Colonic mucosa (tissue), 4 donors: Measurements from ENCODE around the gene GAK. TPM values are rescaled to one million over a fixed set of nuclear protein-coding genes. Genes with fewer than 3 reads are reported as not detected.

Experiments used
- DNase-seq: peaks from one replicate; pipeline ENCODE4 v3.0.0-alpha.2; 2020
- H3K27ac ChIP-seq: fragments of 200-600 bp; one replicate; pipeline ENCODE4 v1.8.0; 2021
- H3K27me3 ChIP-seq: fragments of 200-600 bp; one replicate; pipeline ENCODE4 v1.8.0; 2021
- H3K36me3 ChIP-seq: fragments of 200-600 bp; one replicate; pipeline ENCODE4 v1.8.0; 2021
- H3K4me1 ChIP-seq: fragments of 200-600 bp; one replicate; pipeline ENCODE4 v1.8.0; 2021; ENCODE audit warnings: mild to moderate bottlenecking
- H3K4me3 ChIP-seq: fragments of 200-600 bp; one replicate; pipeline ENCODE4 v1.8.0; 2021
- H3K9ac ChIP-seq, 2 donors: one replicate each; pipeline ENCODE4 v1.7.0; 2013; ENCODE audit warnings: control low read depth in 2 of 2, low read depth in 2 of 2, low read length in 2 of 2
- H3K9me3 ChIP-seq: fragments of 200-600 bp; one replicate; pipeline ENCODE4 v1.8.0; 2021
- CTCF ChIP-seq: fragments of 200-600 bp; IDR thresholded peaks from one replicate; pipeline ENCODE4 v1.8.0; 2022; ENCODE audit warnings: antibody characterized with exemption, mild to moderate bottlenecking
- intact Hi-C: fragments of 100-400 bp; cut with DNase I; formaldehyde crosslinking; loops from one replicate; pipeline ENCODE4 v1.14.1; 2022
- total RNA-seq, 2 donors: library from RNA; stranded (reverse); fragmentation: NEBNext Ultra II Directional in 1 of 2; extraction: Animal tissue kit (Norgen Biotek cat#: 25700) in 1 of 2; gene quantifications; one replicate each; pipeline ENCODE4 v1.2.1, GENCODE V29; 2021
- donor health status: healthy.
- donor health status: DM: no; HTN: no; CAD: no.
- donor health status: DM: no; HTN: no; CAD: no.

Gene GAK
- total RNA-seq, 2 donors from 2014 or later = 198 to 266 TPM

DNA sequence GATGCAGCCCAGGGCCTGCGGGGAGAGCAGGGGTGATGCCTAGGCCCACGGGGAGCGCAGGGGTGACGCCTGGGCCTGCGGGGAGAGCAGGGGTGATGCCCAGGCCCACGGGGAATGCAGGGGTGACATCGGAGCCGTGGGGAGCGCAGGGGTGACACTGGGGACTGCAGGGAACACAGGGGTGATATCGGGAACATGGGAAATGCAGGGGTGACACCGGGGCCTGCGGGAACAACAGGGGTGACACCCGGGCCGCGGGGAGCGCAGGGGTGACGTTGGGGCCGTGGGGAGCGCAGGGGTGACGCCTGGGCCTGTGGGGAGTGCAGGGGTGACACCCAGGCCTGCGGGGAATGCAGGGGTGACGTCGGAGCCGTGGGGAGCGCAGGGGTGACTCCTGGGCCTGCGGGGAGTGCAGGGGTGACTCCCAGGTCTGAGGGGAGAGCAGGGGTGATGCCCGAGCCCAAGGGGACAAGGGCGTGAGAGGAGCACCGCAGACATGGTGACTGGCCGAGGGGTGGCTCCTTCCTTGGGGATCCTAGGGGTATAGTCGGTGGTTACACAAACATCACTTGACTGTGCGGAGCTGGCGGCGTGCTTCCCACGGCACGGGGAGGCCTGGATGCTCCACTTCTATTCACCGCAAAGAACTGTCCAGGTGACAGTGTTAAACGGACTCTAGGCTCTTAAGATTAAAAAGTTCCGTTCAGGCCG lies 38.0 kb downstream of the GAK start:
- Histone ChIP-seq H3K4me1 (no peaks in the 10 kb centered on the region), H3K9ac (no peak overlapping the region), H3K9me3 (no peaks in the 10 kb centered on the region), H3K4me3 (no peak overlapping the region), H3K27me3 (no peaks in the 10 kb centered on the region), H3K36me3 (no peaks in the 10 kb centered on the region), H3K27ac (no peak overlapping the region)
- TF ChIP-seq CTCF = no peak
- DNase-seq = no peak
- intact Hi-C loops = no loop called here

GRCh38 chr4:893276-893994 lies 38.7 kb downstream of the GAK start:
- TF ChIP-seq CTCF = no peak
- no peaks in the 10 kb centered on the region for H3K27me3 ChIP-seq
- no peaks in the 10 kb centered on the region for H3K9me3 ChIP-seq
- H3K27ac ChIP-seq = no peak overlapping the region
- no peaks in the 10 kb centered on the region for H3K4me1 ChIP-seq
- no peak overlapping the region for H3K4me3 ChIP-seq
- no peak for DNase-seq
- no peaks in the 10 kb centered on the region for H3K36me3 ChIP-seq
- intact Hi-C loops = no loop called here
- H3K9ac ChIP-seq = no peak overlapping the region

DNA sequence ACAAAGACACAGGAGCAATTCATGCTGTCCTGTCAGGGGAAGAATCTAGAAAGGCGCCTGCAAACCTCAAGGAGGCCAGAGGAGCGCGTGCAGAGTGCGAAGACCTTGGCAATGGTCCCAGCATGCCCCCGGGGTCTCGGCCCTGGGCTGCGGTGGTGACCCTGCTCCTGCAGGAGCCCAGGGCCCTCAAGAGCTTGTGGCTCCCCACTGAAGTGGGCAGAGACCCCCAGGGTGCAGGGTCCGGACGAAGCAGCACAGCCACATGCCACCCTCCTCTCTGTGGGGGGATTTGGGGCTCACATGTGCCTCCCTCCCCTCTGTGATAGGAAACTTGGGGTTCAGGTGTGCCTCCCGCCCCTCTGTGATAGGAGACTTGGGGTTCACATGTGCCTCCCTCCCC lies 39.3 kb downstream of the GAK start:
- H3K4me1 ChIP-seq = no peaks in the 10 kb centered on the region
- H3K4me3 ChIP-seq = no peak overlapping the region
- TF ChIP-seq CTCF = no peak
- no peaks in the 10 kb centered on the region for H3K36me3 ChIP-seq
- H3K27ac ChIP-seq = no peak overlapping the region
- H3K9ac ChIP-seq = no peak overlapping the region
- DNase-seq = no peak
- intact Hi-C loops = no loop called here
- no peaks in the 10 kb centered on the region for H3K27me3 ChIP-seq
- no peaks in the 10 kb centered on the region for H3K9me3 ChIP-seq

DNA sequence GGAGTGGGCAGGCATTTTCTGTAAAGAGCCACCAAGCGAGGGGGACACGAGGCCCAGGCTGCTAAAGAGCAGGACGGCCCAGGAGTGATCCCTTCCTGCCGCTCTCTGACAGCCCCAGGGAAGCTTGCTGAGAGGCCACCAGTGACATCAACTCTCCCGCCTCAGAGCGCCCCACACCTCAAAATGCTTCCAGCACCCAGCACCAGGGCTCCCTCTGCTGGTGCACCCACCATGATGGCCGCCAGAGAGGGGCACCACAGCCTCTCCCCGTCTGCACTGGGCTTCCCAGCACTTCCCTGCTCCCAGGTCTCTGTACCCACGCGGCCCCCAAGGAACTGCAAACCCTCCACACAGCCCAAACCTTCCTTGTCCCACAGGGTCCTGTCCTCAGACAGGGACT lies 40.4 kb downstream of the GAK start:
- no peak overlapping the region for H3K27ac ChIP-seq
- H3K9me3 ChIP-seq = no peaks in the 10 kb centered on the region
- H3K27me3 ChIP-seq = no peaks in the 10 kb centered on the region
- intact Hi-C loops = no loop called here
- TF ChIP-seq CTCF = no peak
- no peaks in the 10 kb centered on the region for H3K4me1 ChIP-seq
- no peak overlapping the region for H3K4me3 ChIP-seq
- H3K36me3 ChIP-seq = no peaks in the 10 kb centered on the region
- no peak overlapping the region for H3K9ac ChIP-seq
- DNase-seq = no peak

- DNase-seq = no peak
- TF ChIP-seq CTCF = no peak
- no peak overlapping the region for H3K27ac ChIP-seq
- H3K4me1 ChIP-seq = no peaks in the 10 kb centered on the region
- no peak overlapping the region for H3K9ac ChIP-seq
- H3K4me3 ChIP-seq = no peak overlapping the region
- no peaks in the 10 kb centered on the region for H3K9me3 ChIP-seq
- no peaks in the 10 kb centered on the region for H3K27me3 ChIP-seq
- H3K36me3 ChIP-seq = no peaks in the 10 kb centered on the region
- intact Hi-C loops = no loop called here
Measured at GRCh38 chr4:890036-890695, 42.0 kb downstream of the GAK start.
